ENCODE results near the gene ATP8A2. TPM values are rescaled to one million over a fixed set of nuclear protein-coding genes. Genes with fewer than 3 reads are reported as not detected.

The ATP8A2 gene
- total RNA-seq, 2 donors from 2014 or later: 1.6 to 2.9 TPM

DNA sequence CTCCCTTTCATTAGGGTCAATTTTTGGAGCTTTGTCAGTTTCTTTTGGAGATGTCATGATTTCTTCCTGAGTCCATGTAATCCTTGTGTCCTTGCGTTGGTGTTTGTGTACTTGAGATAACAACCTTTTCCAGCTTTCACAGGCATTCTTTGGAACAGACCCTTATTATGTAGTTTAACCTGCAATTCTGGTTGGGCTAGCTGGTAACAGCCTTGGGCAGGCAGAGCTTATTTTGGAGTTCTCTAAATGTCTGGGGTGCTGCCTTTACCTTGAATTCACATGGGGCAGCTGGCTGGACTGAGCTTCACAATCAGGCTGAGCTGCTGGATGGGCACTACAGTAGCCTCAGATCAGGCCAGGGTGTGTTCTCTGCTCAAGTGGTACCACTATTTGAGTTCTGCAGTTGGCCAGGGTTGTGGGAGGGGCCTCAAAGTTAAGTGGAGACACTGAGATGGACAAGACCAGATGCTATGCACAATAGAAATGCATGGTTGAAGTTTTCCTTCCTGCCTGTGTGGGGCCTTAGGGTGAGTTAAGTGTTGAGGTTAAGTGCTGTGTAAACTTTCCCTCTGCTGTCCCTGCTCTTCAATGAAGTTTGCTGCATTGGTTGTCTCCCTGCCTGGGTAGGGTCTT, 277.3 kb downstream of the ATP8A2 start:
- TF ChIP-seq, protein P1, sequence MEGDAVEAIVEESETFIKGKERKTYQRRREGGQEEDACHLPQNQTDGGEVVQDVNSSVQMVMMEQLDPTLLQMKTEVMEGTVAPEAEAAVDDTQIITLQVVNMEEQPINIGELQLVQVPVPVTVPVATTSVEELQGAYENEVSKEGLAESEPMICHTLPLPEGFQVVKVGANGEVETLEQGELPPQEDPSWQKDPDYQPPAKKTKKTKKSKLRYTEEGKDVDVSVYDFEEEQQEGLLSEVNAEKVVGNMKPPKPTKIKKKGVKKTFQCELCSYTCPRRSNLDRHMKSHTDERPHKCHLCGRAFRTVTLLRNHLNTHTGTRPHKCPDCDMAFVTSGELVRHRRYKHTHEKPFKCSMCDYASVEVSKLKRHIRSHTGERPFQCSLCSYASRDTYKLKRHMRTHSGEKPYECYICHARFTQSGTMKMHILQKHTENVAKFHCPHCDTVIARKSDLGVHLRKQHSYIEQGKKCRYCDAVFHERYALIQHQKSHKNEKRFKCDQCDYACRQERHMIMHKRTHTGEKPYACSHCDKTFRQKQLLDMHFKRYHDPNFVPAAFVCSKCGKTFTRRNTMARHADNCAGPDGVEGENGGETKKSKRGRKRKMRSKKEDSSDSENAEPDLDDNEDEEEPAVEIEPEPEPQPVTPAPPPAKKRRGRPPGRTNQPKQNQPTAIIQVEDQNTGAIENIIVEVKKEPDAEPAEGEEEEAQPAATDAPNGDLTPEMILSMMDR (conservative IDR thresholded peaks at IDR 0.05): no peak
- H3K36me3 Mint-ChIP-seq (ENCODE audit: low read depth): peaks cover 4% of the 10 kb centered on the region
- Histone ChIP-seq H3K4me1 (ENCODE audit: control insufficient read depth, insufficient read depth, low read length) (no peaks in the 10 kb centered on the region), H3K36me3 (ENCODE audit: control insufficient read depth, insufficient read depth, low read length) (no peaks in the 10 kb centered on the region), H3K9me3 (ENCODE audit: control insufficient read depth, low read length) (peaks cover 5% of the 10 kb centered on the region), H3K27ac (ENCODE audit: low read depth, low read length) (no peak overlapping the region), H3K4me3 (ENCODE audit: low read length) (no peak overlapping the region), H3K9ac (ENCODE audit: extremely low read depth, low read length, poor library complexity, severe bottlenecking) (no peak overlapping the region), H3K27me3 (ENCODE audit: control insufficient read depth, insufficient read depth, low read length, poor library complexity, severe bottlenecking) (no peaks in the 10 kb centered on the region)
- H3K27ac Mint-ChIP-seq: no peak overlapping the region
- no peak overlapping the region for H3K4me3 Mint-ChIP-seq
- H3K9me3 Mint-ChIP-seq: peaks cover 13% of the 10 kb centered on the region
- no peak for DNase-seq
- no peaks in the 10 kb centered on the region for H3K27me3 Mint-ChIP-seq (ENCODE audit: insufficient read depth)
- peaks cover 17% of the 10 kb centered on the region for H3K4me1 Mint-ChIP-seq
- 67 to 85% methylated on average over 1 of the region's 1 CpG for WGBS, 2 experiments (ENCODE audit: insufficient coverage in 1 of 2, insufficient read length in 1 of 2)

DNA sequence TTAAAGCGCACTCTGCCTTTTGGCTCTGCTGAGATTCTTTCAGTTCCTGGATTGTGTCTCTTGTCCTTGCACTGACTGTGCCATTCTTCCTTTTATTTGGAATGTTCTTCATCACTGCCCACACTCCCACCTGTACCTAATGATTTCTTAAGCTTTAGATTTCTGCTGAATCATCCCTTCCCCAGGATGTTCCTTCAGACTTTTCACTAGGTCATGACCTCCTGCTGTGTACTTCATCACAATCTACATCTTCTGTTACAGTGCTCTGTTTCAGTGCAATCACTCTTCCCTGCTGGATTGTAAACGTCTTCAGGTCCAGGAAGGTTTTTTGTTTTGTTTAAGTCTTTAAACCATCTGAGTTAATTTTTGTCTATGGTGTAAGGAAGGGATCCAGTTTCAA, 281.0 kb downstream of the ATP8A2 start:
- no peak overlapping the region for H3K4me3 Mint-ChIP-seq
- WGBS, 2 experiments (ENCODE audit: insufficient coverage in 1 of 2, insufficient read length in 1 of 2): 70 to 100% methylated on average over 1 to 2 of the region's 2 CpGs
- no peak for DNase-seq

DNA sequence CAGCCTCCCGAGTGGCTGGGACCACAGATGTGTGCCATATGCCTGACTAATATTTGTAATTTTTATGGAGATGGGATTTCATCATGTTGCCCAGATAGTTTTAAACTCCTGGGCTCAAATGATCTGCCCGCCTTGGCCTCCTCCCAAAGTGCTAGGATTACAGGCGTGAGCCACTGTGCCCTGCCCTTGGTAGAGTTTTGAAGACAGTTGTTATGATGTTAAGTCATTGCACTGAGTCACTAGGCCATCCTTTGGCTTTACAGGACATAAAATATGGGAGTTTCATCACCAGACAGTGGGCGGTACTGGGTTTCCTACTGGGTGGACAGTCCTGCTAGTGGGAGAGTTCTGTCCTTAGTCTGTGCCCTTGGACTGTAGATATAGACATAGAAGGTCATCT, 282.5 kb downstream of the ATP8A2 start:
- Histone ChIP-seq H3K4me1 (ENCODE audit: control insufficient read depth, insufficient read depth, low read length) (no peaks in the 10 kb centered on the region), H3K9me3 (ENCODE audit: control insufficient read depth, low read length) (no peaks in the 10 kb centered on the region), H3K27me3 (ENCODE audit: control insufficient read depth, insufficient read depth, low read length, poor library complexity, severe bottlenecking) (no peaks in the 10 kb centered on the region), H3K9ac (ENCODE audit: extremely low read depth, low read length, poor library complexity, severe bottlenecking) (no peak overlapping the region), H3K4me3 (ENCODE audit: low read length) (no peak overlapping the region), H3K36me3 (ENCODE audit: control insufficient read depth, insufficient read depth, low read length) (no peaks in the 10 kb centered on the region), H3K27ac (ENCODE audit: low read depth, low read length) (no peak overlapping the region)
- 88 to 90% methylated on average over 3 to 4 of the region's 4 CpGs for WGBS, 2 experiments (ENCODE audit: insufficient coverage in 1 of 2, insufficient read length in 1 of 2)
- H3K27me3 Mint-ChIP-seq (ENCODE audit: insufficient read depth): no peaks in the 10 kb centered on the region
- H3K9me3 Mint-ChIP-seq: no peaks in the 10 kb centered on the region
- no peak for DNase-seq
- TF ChIP-seq, protein P1 (conservative IDR thresholded peaks at IDR 0.05): no peak
- H3K36me3 Mint-ChIP-seq (ENCODE audit: low read depth): no peaks in the 10 kb centered on the region
- no peak overlapping the region for H3K4me3 Mint-ChIP-seq
- H3K27ac Mint-ChIP-seq: no peak overlapping the region
- peaks cover 20% of the 10 kb centered on the region for H3K4me1 Mint-ChIP-seq

More for the DNA sequence above, 281.0 kb downstream of the ATP8A2 start:
- Histone ChIP-seq H3K36me3 (ENCODE audit: control insufficient read depth, insufficient read depth, low read length) (no peaks in the 10 kb centered on the region), H3K9ac (ENCODE audit: extremely low read depth, low read length, poor library complexity, severe bottlenecking) (no peak overlapping the region), H3K9me3 (ENCODE audit: control insufficient read depth, low read length) (no peaks in the 10 kb centered on the region), H3K4me1 (ENCODE audit: control insufficient read depth, insufficient read depth, low read length) (no peaks in the 10 kb centered on the region), H3K27ac (ENCODE audit: low read depth, low read length) (no peak overlapping the region), H3K4me3 (ENCODE audit: low read length) (no peak overlapping the region), H3K27me3 (ENCODE audit: control insufficient read depth, insufficient read depth, low read length, poor library complexity, severe bottlenecking) (no peaks in the 10 kb centered on the region)
- H3K27ac Mint-ChIP-seq: peak overlapping the region; percentile 59
- H3K27me3 Mint-ChIP-seq (ENCODE audit: insufficient read depth): no peaks in the 10 kb centered on the region
- H3K4me1 Mint-ChIP-seq: peaks cover 17% of the 10 kb centered on the region
- TF ChIP-seq, protein P1 (conservative IDR thresholded peaks at IDR 0.05): no peak
- peaks cover 4% of the 10 kb centered on the region for H3K36me3 Mint-ChIP-seq (ENCODE audit: low read depth)
- peaks cover 7% of the 10 kb centered on the region for H3K9me3 Mint-ChIP-seq

Data from endodermal cell (in vitro differentiated cells).